K562 (cell line): ENCODE data around the gene KLHL22. TPM values are rescaled to one million over a fixed set of nuclear protein-coding genes. Genes with fewer than 3 reads are reported as not detected.

Source experiments
- BCOR ChIP-seq: fragments of 450-650 bp; IDR thresholded peaks from 2 replicates; pipeline ENCODE4 v1.6.1; 2016
- CREB1 ChIP-seq, 2 experiments: sonication (generic) in 1 of 2; formaldehyde crosslinking in 1 of 2; IDR thresholded peaks; 2 replicates each; pipeline versions ENCODE4 v1.6.1 to v1.8.0; 2012 to 2022; ENCODE audit warnings: inconsistent platforms in 1 of 2, mild to moderate bottlenecking in 1 of 2, missing genetic modification reagents in 1 of 2, moderate library complexity in 1 of 2
- DEAF1 ChIP-seq: fragments of 450-650 bp; formaldehyde crosslinking; IDR thresholded peaks from 2 replicates; pipeline ENCODE4 v1.4.0; 2020; ENCODE audit warnings: mild to moderate bottlenecking, moderate library complexity
- ELF4 ChIP-seq: fragments of 450-650 bp; formaldehyde crosslinking; IDR thresholded peaks from 2 replicates; pipeline ENCODE4 v1.4.0; 2022; ENCODE audit warnings: missing genetic modification characterization
- ETV6 ChIP-seq, 3 experiments: fragments of 150-350 bp in 1 of 3; sonication (generic) in 1 of 3; formaldehyde crosslinking in 1 of 3; IDR thresholded peaks; 2 replicates each; pipeline versions ENCODE4 v1.6.1 to v1.8.0; 2014 to 2022; ENCODE audit warnings: borderline replicate concordance in 2 of 3, low read depth in 2 of 3, antibody characterized with exemption in 1 of 3, low read length in 1 of 3, mild to moderate bottlenecking in 1 of 3, missing genetic modification reagents in 1 of 3
- EWSR1 ChIP-seq: fragments of 450-650 bp; IDR thresholded peaks from 2 replicates; pipeline ENCODE4 v1.6.1; 2018; ENCODE audit warnings: borderline replicate concordance, mild to moderate bottlenecking, low read depth, moderate library complexity; ENCODE audit not compliant: partially characterized antibody
- FOXJ3 ChIP-seq: sonication (generic); formaldehyde crosslinking; IDR thresholded peaks from 2 replicates; pipeline ENCODE4 v1.4.0; 2020; ENCODE audit warnings: mild to moderate bottlenecking, missing genetic modification reagents
- HCFC1 ChIP-seq: IDR thresholded peaks from 2 replicates; pipeline ENCODE4 v1.6.1; 2012; ENCODE audit warnings: low read depth, low read length, improper control_type of control experiment
- JUND ChIP-seq, 2 experiments: IDR thresholded peaks; 2 replicates in 1 of 2; 3 replicates in 1 of 2; pipeline ENCODE4 v1.6.1; 2011; ENCODE audit warnings: borderline replicate concordance in 2 of 2, low read depth in 2 of 2, low read length in 2 of 2, improper control_type of control experiment in 1 of 2, missing biosample characterization in 1 of 2, missing genetic modification characterization in 1 of 2, missing genetic modification reagents in 1 of 2
- MAX ChIP-seq: sonication (generic); formaldehyde crosslinking; IDR thresholded peaks from 2 replicates; pipeline ENCODE4 v1.9.0; 2022; ENCODE audit warnings: mild to moderate bottlenecking, missing genetic modification reagents
- MEF2D ChIP-seq: conservative IDR thresholded peaks from 2 replicates; pipeline ENCODE4 v1.6.1; 2016; ENCODE audit warnings: low read depth, missing genetic modification characterization, missing compliant biosample characterization
- MYBL2 ChIP-seq, 2 experiments: fragments of 450-650 bp in 1 of 2; sonication (generic) in 1 of 2; formaldehyde crosslinking in 1 of 2; IDR thresholded peaks; 2 replicates each; pipeline versions ENCODE4 v1.6.1 to v1.8.1; 2017 to 2022; ENCODE audit warnings: borderline replicate concordance in 1 of 2, inconsistent platforms in 1 of 2, low read depth in 1 of 2, mild to moderate bottlenecking in 1 of 2, missing genetic modification reagents in 1 of 2, moderate library complexity in 1 of 2
- POLR2B ChIP-seq: fragments of 450-650 bp; IDR thresholded peaks from 2 replicates; pipeline ENCODE4 v1.6.1; 2018; ENCODE audit warnings: low read depth; ENCODE audit not compliant: partially characterized antibody
- RBBP5 ChIP-seq: fragments of 200-600 bp; sonication (generic); IDR thresholded peaks from 2 replicates; pipeline ENCODE4 v1.6.1; 2012; ENCODE audit warnings: borderline replicate concordance, mild to moderate bottlenecking, low read length, control low read depth, inconsistent platforms; ENCODE audit not compliant: insufficient read depth, poor library complexity, severe bottlenecking
- RFX1 ChIP-seq: fragments of 450-650 bp; IDR thresholded peaks from 2 replicates; pipeline ENCODE4 v1.6.1; 2016; ENCODE audit warnings: mild to moderate bottlenecking, moderate library complexity
- YBX1 ChIP-seq: fragments of 450-650 bp; IDR thresholded peaks from 2 replicates; pipeline ENCODE4 v1.7.1; 2016; ENCODE audit warnings: mild to moderate bottlenecking
- ZNF217 ChIP-seq: sonication (generic); formaldehyde crosslinking; IDR thresholded peaks from 2 replicates; pipeline ENCODE4 v1.8.0; 2022; ENCODE audit warnings: mild to moderate bottlenecking, missing genetic modification reagents
- ZNF23 ChIP-seq: fragments of 250-450 bp; sonication (Bioruptor Pico); IDR thresholded peaks from 2 replicates; pipeline ENCODE4 v1.4.0; 2020; ENCODE audit warnings: mild to moderate bottlenecking
- ZNF717 ChIP-seq: fragments of 250-450 bp; sonication (Bioruptor Pico); IDR thresholded peaks from 2 replicates; pipeline ENCODE4 v1.5.0; 2021
- polyA plus RNA-seq, 8 experiments: library from polyadenylated mRNA; depleted of rRNA in 4 of 8; stranded (reverse) in 5 of 8; unstranded in 3 of 8; fragments of >200 nt; fragmentation: Nextera tagmentation in 2 of 8; fragmentation: Illumina TruSeq in 1 of 8; extraction: Ambion mirVana in 2 of 8; extraction: Trizol in 1 of 8; gene quantifications; 2 replicates each; pipeline versions ENCODE4 v1.2.1 to v1.2.3, GENCODE V29; 2011 to 2014; ENCODE audit warnings: inconsistent platforms in 1 of 8, missing spikeins in 1 of 8
- total RNA-seq, 7 experiments: library from RNA; depleted of rRNA in 6 of 7; stranded (reverse); fragments of >200 nt in 6 of 7; fragmentation: Illumina TruSeq in 2 of 7; extraction: Trizol in 2 of 7; gene quantifications; 2 replicates each; pipeline versions ENCODE4 v1.2.1 to v1.2.3, GENCODE V29; 2011 to 2021; ENCODE audit warnings: low replicate concordance in 1 of 7
- TF ChIP-seq, protein P1 (sequence below): sonication (generic); formaldehyde crosslinking; IDR thresholded peaks from 2 replicates; pipeline ENCODE4 v1.8.1; 2023; ENCODE audit warnings: mild to moderate bottlenecking, missing genetic modification reagents
- TF ChIP-seq, protein P2 (sequence below): fragments of 250-450 bp; sonication (Bioruptor Pico); IDR thresholded peaks from 2 replicates; pipeline ENCODE4 v1.8.0; 2021; ENCODE audit warnings: borderline replicate concordance, mild to moderate bottlenecking, moderate library complexity; ENCODE audit not compliant: poor library complexity, severe bottlenecking

Gene KLHL22
- total and polyA plus RNA-seq, 9 of the 15 experiments (the other 6 are each of a cell fraction or from before 2014, with no cell fraction given), result 1.3 to 25.6 (median 15.2) TPM

GRCh38 chr22:20392983-20393704, 102.5 kb downstream of the KLHL22 start (continued):
- TF ChIP-seq, protein P1, sequence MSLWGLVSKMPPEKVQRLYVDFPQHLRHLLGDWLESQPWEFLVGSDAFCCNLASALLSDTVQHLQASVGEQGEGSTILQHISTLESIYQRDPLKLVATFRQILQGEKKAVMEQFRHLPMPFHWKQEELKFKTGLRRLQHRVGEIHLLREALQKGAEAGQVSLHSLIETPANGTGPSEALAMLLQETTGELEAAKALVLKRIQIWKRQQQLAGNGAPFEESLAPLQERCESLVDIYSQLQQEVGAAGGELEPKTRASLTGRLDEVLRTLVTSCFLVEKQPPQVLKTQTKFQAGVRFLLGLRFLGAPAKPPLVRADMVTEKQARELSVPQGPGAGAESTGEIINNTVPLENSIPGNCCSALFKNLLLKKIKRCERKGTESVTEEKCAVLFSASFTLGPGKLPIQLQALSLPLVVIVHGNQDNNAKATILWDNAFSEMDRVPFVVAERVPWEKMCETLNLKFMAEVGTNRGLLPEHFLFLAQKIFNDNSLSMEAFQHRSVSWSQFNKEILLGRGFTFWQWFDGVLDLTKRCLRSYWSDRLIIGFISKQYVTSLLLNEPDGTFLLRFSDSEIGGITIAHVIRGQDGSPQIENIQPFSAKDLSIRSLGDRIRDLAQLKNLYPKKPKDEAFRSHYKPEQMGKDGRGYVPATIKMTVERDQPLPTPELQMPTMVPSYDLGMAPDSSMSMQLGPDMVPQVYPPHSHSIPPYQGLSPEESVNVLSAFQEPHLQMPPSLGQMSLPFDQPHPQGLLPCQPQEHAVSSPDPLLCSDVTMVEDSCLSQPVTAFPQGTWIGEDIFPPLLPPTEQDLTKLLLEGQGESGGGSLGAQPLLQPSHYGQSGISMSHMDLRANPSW (CRISPR knock-in tag), result no peak
- no peak for TF ChIP-seq MAX (CRISPR knock-in tag)
- TF ChIP-seq ZNF23, result no peak
- TF ChIP-seq YBX1, result no peak
- TF ChIP-seq FOXJ3 (CRISPR knock-in tag), result no peak
- no peak; the same call in 1 of the 2 replicates for TF ChIP-seq CREB1 (IDR thresholded peaks at IDR 0.05)
- no peak for TF ChIP-seq CREB1 (CRISPR knock-in tag; IDR thresholded peaks at IDR 0.05)
- no peak for TF ChIP-seq ZNF717 (CRISPR knock-in tag)
- TF ChIP-seq DEAF1 (CRISPR knock-in tag), result no peak
- TF ChIP-seq, protein P2, sequence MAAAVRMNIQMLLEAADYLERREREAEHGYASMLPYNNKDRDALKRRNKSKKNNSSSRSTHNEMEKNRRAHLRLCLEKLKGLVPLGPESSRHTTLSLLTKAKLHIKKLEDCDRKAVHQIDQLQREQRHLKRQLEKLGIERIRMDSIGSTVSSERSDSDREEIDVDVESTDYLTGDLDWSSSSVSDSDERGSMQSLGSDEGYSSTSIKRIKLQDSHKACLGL (CRISPR knock-in tag), result peak; percentile 5
- no peak for TF ChIP-seq POLR2B
- no peak for TF ChIP-seq ZNF217 (CRISPR knock-in tag)
- no peak for TF ChIP-seq MEF2D (tag)
- no peak for TF ChIP-seq EWSR1
- 0 out of 2 replicates have a peak, but pooled peaks have one; percentile 2 for TF ChIP-seq JUND (IDR thresholded peaks at IDR 0.05; ENCODE audit: borderline replicate concordance, low read depth, low read length)
- TF ChIP-seq JUND (tag; IDR thresholded peaks at IDR 0.05; ENCODE audit: borderline replicate concordance, low read depth, low read length), result no peak
- TF ChIP-seq BCOR, result no peak
- TF ChIP-seq ELF4 (CRISPR knock-in tag), result no peak
- no peak for TF ChIP-seq RBBP5
- TF ChIP-seq MYBL2 (IDR thresholded peaks at IDR 0.05; ENCODE audit: low read depth), result no peak
- TF ChIP-seq MYBL2 (CRISPR knock-in tag; IDR thresholded peaks at IDR 0.05; ENCODE audit: borderline replicate concordance), result no peak
- TF ChIP-seq HCFC1, result no peak
- no peak for TF ChIP-seq RFX1
- TF ChIP-seq ETV6 (IDR thresholded peaks at IDR 0.05; ENCODE audit: borderline replicate concordance in 1 of 2, low read depth in 2 of 2, low read length in 1 of 2), result 0 out of 4 replicates have a peak, but pooled peaks of 1 of the 2 experiments have one; percentile 6
- no peak for TF ChIP-seq ETV6 (CRISPR knock-in tag; IDR thresholded peaks at IDR 0.05; ENCODE audit: borderline replicate concordance)
